Middle frontal gyrus (tissue), 1 donor: ENCODE measurements around the gene ZDHHC19.

Experiments used
- DNase-seq: peaks from one replicate; pipeline ENCODE4 v3.0.0-alpha.2; 2015; ENCODE audit warnings: low spot score; ENCODE audit errors: extremely low spot score

The ZDHHC19 gene

GRCh38 chr3:196149831-196150301 is 61.3 kb downstream of the ZDHHC19 start:
- no peak for DNase-seq

- DNase-seq: no peak
These were observed 61.8 kb downstream of the ZDHHC19 start for GRCh38 chr3:196149375-196149774.
